ENCODE data around the gene AVPR1B. TPM values are rescaled to one million over a fixed set of nuclear protein-coding genes. Genes with fewer than 3 reads are reported as not detected.

The AVPR1B gene
- polyA plus RNA-seq, 1 experiment: not detected

DNA sequence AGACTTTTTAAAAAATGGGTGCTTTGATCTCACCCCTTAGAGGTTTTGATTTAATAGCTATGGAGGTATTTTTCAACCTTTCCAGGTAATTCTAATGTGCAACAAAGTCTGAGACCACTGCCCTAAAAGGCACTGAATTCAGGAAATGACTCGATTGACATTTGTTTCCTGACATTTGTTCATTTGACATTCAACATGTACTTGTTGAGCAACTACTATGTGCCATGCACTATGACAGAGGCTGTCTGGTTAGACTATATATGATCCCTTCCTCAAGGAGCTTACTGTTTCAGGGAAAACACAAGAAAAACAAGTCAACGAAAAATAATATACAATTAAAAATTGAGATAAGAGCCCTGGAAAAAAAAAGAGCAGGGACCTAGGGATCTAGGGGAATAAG is 25.6 kb upstream of the AVPR1B start:
- DNase-seq (ENCODE audit: low read depth, low spot score): no peak
- POLR2A ChIA-PET: no interaction called here

DNA sequence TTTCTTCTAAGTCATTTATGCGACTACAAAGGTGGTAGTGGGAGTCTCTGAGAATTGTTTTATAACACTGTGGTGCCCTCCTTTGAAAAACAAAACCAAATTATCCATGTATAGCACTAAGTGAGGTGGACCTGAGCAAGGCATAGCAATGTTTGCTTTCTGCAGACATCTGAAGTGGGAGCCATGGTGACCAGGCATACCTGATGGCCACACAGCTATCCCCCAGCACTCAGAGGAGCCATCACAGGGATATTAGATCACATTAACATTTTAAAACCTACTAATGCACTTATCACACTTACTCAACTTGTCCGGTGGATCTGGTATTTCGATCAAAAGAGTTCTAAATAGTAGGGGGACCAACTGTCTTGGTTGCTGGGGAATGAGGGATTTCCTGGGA is 24.8 kb upstream of the AVPR1B start:
- POLR2A ChIA-PET: interaction anchor here (0.5 kb wide), 1 partner anchor 310 kb away, joined by 8 read pairs; no protein-coding TSS in a partner anchor
- Histone ChIP-seq H3K27me3 (ENCODE audit: control insufficient read depth, insufficient read depth, low read length) (peaks cover 58% of the 10 kb centered on the region), H3K4me3 (ENCODE audit: low read depth, low read length) (no peak overlapping the region), H3K9me3 (ENCODE audit: control insufficient read depth, insufficient read depth, low read length) (no peaks in the 10 kb centered on the region; the same call in 1 of the 2 replicates), H3K27ac (ENCODE audit: low read depth, low read length) (no peak overlapping the region)
- CTCF ChIA-PET: no interaction called here
- DNase-seq (ENCODE audit: low read depth, low spot score): no peak
- TF ChIP-seq, protein P1, sequence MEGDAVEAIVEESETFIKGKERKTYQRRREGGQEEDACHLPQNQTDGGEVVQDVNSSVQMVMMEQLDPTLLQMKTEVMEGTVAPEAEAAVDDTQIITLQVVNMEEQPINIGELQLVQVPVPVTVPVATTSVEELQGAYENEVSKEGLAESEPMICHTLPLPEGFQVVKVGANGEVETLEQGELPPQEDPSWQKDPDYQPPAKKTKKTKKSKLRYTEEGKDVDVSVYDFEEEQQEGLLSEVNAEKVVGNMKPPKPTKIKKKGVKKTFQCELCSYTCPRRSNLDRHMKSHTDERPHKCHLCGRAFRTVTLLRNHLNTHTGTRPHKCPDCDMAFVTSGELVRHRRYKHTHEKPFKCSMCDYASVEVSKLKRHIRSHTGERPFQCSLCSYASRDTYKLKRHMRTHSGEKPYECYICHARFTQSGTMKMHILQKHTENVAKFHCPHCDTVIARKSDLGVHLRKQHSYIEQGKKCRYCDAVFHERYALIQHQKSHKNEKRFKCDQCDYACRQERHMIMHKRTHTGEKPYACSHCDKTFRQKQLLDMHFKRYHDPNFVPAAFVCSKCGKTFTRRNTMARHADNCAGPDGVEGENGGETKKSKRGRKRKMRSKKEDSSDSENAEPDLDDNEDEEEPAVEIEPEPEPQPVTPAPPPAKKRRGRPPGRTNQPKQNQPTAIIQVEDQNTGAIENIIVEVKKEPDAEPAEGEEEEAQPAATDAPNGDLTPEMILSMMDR (IDR thresholded peaks at IDR 0.05; ENCODE audit: low read depth, low read length): no peak

More for the DNA sequence above, 25.6 kb upstream of the AVPR1B start:
- no peak overlapping the region for H3K4me3 ChIP-seq (ENCODE audit: low read depth, low read length)
- CTCF ChIA-PET: no interaction called here
- TF ChIP-seq, protein P1 (IDR thresholded peaks at IDR 0.05; ENCODE audit: low read depth, low read length): no peak
- H3K27ac ChIP-seq (ENCODE audit: low read depth, low read length): no peak overlapping the region
- peaks cover 62% of the 10 kb centered on the region for H3K27me3 ChIP-seq (ENCODE audit: control insufficient read depth, insufficient read depth, low read length)
- H3K9me3 ChIP-seq (ENCODE audit: control insufficient read depth, insufficient read depth, low read length): no peaks in the 10 kb centered on the region; the same call in 1 of the 2 replicates

DNA sequence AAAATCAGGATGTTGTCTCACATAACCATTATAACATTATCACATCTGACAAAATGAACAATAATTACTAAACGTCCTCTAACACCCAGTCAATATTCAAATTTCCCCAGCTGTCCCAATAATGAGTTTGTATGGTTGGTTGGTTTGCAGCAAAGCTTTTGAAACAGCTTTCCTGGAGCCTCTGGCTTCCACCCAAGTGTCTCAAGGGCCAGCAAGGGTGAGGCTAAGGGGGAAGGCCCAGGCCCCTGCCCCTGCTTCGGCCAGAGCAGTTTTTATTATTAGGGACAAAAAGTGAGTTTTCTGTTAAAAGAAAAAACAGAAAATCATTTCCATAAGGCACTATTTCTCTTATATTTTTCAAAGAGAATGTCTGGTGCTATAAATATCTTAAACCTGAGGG is 19.1 kb upstream of the AVPR1B start:
- ChIA-PET CTCF (interaction anchor here (1.5 kb wide), 1 partner anchor 31 kb away, joined by 3 read pairs; no protein-coding TSS in a partner anchor), POLR2A (no interaction called here)
- Histone ChIP-seq H3K9me3 (ENCODE audit: control insufficient read depth, insufficient read depth, low read length) (no peaks in the 10 kb centered on the region; the same call in 1 of the 2 replicates), H3K4me3 (ENCODE audit: low read depth, low read length) (no peak overlapping the region), H3K27ac (ENCODE audit: low read depth, low read length) (no peak overlapping the region), H3K27me3 (ENCODE audit: control insufficient read depth, insufficient read depth, low read length) (peaks cover 41% of the 10 kb centered on the region)
- no peak for DNase-seq (ENCODE audit: low read depth, low spot score)
- TF ChIP-seq, protein P1 (IDR thresholded peaks at IDR 0.05; ENCODE audit: low read depth, low read length): no peak

DNA sequence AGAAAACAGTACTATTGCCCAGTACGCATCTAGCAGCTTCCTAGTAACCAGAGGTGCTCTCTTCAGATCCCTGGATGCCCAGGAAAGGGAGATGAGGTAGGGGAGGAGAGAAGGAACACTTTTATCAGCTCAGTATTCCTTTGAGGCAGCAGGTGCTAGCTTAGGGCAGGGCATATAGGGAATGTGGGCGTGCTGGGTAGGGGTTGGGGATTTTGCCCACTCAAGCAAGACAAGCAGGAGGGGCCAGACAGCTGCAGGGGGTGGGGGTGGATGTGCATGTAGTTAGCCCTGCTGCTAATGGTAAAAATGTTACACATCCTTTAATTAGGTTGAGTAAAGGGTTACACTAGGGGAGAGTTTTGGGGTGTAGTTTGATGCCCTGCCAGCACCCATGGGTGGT is 18.1 kb upstream of the AVPR1B start:
- no peak overlapping the region for H3K4me3 ChIP-seq (ENCODE audit: low read depth, low read length)
- no peak overlapping the region for H3K27ac ChIP-seq (ENCODE audit: low read depth, low read length)
- no peak for DNase-seq (ENCODE audit: low read depth, low spot score)
- TF ChIP-seq, protein P1 (IDR thresholded peaks at IDR 0.05; ENCODE audit: low read depth, low read length): no peak
- POLR2A ChIA-PET: no interaction called here
- CTCF ChIA-PET: no interaction called here
- H3K27me3 ChIP-seq (ENCODE audit: control insufficient read depth, insufficient read depth, low read length): peaks cover 40% of the 10 kb centered on the region
- H3K9me3 ChIP-seq (ENCODE audit: control insufficient read depth, insufficient read depth, low read length): no peaks in the 10 kb centered on the region; the same call in 1 of the 2 replicates

DNA sequence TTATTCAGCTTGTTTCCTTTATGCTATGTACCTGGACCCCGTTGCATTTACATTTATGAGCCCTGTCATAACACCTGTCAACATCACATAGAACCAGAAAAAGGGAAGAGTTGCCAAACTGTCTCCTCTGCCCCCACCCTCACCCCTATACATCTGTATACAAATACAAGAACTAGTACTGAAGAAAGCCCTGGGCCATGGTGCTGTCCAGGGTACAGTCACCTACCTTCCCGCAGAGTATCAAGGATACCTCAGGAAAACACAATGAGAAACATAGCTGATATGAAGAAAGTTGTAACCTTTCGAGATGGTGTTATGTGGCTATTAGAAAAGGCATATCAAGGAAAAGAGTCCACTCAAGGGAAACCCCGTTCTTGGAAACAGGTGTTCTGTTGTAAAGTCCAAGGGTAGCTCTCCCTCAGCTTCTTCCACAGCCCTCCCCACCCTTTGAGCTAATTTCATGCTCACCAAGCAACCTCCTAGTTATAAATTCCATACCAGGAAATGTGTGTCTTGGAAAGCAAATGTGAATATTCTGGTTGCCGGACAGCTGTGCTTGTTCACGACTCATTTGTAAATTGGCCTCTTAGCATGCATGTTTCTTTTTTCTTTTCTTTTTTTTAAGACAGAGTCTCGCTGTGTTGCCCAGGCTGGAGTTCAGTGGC is 16.7 kb upstream of the AVPR1B start:
- no peak overlapping the region for H3K4me3 ChIP-seq (ENCODE audit: low read depth, low read length)
- no peak overlapping the region for H3K27ac ChIP-seq (ENCODE audit: low read depth, low read length)
- TF ChIP-seq, protein P1 (IDR thresholded peaks at IDR 0.05; ENCODE audit: low read depth, low read length): no peak
- H3K9me3 ChIP-seq (ENCODE audit: control insufficient read depth, insufficient read depth, low read length): no peaks in the 10 kb centered on the region; the same call in 1 of the 2 replicates
- ChIA-PET POLR2A (no interaction called here), CTCF (no interaction called here)
- DNase-seq (ENCODE audit: low read depth, low spot score): no peak
- H3K27me3 ChIP-seq (ENCODE audit: control insufficient read depth, insufficient read depth, low read length): peaks cover 42% of the 10 kb centered on the region
